GM19099 (cell line): ENCODE results near the gene CCDC3.

ENCODE experiments used
- POLR2A ChIP-seq: IDR thresholded peaks from 3 replicates; pipeline ENCODE4 v1.6.1; 2011; ENCODE audit warnings: low read depth; ENCODE audit not compliant: insufficient read length; ENCODE audit errors: extremely low read depth

CCDC3 gene

DNA sequence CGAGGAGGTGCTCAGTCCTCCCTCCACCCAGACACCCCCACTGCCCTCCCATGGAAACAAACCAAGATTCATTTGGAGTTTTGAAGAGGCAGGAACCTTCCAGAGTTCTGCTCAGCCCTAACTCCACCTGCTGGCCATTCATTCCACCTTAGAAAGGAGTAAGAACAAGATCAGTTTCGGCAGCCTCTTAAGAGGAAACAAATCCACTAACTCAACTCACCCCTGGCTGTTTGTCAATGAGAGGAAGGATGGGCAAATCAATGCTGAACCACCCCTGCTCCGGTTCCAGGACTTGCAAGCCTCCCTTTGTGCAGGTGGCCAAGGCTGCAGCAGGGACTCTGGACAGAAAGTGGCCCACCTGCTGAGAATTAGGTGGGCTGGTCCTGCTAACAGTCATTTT, 26.2 kb downstream of the CCDC3 start:
- TF ChIP-seq POLR2A = no peak

DNA sequence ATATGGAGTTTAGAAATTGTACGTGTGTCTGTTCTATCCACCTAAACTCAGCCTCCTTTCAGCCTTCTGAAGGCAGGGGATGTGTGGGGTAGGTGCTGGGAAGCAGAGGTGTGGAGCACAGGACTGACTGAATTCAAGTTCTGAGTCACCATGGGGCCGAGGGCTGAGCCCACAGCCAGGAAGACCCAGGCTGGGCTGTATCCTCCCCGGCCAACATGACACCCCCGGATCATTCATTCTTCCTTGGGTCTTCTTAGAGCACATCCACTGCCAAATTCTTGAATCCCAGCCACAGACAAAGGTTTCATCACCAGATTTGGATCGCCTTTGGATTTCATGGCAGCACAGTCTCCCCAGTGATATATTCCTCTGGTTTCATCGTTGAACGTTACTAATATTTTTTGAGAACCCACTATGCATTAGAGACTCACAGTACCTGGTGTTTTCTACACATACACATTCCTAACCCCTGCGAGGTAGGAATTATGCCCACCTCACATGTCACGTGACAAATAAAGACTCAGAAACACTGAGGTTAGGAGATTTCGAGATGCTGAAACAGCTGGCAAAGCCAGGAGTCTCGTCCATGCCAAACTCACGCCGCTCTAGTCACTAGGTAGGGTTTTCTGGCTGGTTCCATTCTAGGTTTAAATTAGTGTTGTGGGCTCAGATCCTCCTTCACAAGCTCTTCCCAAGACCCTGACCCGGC, 26.9 kb downstream of the CCDC3 start:
- TF ChIP-seq POLR2A = no peak

DNA sequence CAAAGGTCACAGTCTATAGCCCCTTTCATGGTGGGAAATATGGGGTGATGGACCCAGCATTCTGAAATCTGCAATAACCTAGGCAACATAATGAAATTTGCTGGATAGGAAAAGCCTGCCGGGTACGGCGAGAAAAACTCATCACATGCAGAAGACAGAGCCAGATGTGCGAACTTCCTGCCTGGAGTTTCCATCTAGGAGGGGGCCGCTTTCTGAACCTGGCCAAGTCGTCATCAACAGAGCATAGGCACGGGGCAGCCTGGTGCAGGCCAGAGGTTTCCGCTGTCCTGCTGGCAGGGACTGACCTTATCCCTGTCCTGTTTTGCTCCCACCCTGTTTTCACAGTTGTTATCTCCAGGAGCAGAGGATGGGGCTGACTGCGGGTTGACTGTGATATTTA, 27.4 kb downstream of the CCDC3 start:
- no peak for TF ChIP-seq POLR2A

DNA sequence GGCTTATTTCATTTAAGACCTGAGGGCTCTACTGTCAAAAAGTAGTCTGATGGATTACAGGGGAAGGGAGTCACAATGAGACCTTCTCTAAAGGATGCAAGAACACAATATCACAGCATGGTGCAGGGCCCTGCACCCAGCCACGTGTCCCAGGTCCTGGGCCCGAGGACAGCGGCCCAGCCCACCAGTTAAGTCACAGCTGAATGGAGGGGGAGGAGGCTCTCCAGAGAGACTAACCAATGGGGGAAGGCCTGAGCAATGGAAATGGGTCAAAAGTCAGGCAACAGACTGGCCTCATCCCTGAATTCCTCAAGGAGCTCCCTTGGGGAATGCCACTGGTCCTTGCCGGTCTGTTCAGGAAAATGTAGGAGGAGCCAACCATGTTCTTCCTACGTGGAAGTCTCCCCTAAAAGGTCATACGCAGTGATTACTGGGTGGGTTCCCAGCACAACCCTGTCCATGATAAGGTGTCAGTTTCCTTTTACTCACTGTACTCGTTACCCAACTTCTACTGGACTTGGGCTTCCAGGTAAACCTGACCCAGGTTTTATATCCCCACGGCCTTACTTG, 28.3 kb downstream of the CCDC3 start:
- TF ChIP-seq POLR2A = no peak

DNA sequence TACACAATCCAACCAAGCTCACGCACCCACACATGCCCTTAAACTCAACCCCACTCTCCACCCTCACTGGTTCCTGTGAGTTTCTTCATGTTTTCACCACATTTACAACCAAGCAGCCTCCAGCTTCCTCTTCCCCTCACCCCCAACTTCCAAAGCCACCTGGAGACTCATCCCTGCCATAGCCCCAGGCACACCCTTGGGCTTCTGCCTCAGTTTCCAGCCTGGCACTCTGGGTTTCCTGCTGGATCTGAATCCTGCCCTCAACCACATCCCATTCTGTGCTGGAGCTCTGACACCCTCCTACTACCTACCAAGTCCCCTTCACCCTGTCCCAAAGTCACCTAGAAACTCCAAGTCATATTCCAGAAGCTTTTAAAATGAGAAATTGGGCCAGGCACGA, 29.4 kb downstream of the CCDC3 start:
- TF ChIP-seq POLR2A = no peak

DNA sequence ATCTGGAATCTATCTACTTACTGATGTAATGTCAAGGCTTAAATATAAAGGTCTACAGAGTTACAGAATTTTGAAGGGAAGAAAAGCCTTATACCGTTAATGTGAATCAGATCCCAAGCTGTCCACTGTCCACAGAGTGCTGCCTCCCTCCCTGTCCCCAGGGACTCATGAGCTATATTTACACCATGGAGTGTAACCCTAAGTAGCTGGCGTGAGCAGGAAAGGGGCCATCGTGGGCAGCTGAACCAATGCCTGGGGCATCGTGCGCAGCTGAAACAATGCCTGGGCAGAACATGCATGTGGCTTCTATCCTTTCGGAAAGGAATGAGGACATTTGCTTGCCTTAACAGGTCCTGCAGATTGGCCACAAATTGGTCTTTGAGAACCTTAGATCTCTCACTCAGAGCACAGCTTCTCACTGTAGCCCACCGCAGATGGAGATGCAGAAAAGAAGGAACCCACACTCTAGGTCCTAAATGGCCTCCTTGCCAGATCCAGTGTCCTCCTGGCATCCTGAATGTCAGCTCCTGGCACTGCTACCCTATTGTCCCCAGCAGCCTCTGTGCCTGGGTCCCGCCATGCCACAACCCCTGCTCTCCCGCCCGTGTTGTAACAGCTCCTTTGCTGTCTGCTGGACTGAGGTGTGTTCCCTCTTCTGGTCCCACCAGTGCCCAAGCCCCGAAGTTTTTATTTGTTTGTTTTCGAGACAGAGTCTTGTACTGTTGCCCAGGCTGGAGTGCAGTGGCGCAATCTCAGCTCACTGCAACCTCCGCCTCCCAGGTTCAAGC, 30.3 kb downstream of the CCDC3 start:
- no peak for TF ChIP-seq POLR2A

DNA sequence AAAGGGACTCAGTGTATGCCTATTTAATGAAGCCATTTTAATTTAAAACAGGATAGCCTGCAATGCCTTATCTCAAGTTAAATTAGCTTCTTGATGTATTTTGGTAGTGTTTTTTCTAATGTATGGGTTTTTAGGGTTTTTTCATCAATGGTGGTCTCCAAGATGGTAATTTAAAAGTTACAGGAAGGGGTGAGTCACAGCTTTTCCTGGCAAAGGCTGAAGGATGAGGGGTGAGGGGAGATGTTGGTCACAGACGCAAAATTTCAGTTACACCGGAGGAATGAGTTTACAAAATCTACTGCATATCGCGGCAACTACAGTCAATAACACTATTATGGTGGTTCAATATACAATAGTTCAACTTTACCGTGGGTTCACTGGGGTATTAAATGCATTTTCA, 31.6 kb downstream of the CCDC3 start:
- TF ChIP-seq POLR2A = no peak

DNA sequence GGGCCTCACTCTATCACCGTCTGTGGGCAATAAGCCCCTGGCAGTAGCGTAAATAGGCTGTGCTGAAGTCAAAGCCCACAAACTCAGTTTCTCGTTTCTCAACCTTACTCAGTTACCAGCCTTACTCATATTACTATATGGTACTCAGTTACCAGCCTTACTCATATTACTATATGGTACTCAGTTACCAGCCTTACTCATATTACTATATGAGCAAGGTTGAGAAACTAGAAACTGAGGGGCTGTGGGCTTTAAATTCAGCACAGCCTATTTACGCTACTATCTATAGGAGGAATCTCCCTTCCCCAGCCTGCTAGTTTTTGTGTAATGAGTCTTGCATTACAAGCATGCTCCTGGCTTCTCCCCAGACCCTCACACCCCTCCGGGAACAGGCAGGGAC, 35.4 kb downstream of the CCDC3 start:
- no peak for TF ChIP-seq POLR2A

DNA sequence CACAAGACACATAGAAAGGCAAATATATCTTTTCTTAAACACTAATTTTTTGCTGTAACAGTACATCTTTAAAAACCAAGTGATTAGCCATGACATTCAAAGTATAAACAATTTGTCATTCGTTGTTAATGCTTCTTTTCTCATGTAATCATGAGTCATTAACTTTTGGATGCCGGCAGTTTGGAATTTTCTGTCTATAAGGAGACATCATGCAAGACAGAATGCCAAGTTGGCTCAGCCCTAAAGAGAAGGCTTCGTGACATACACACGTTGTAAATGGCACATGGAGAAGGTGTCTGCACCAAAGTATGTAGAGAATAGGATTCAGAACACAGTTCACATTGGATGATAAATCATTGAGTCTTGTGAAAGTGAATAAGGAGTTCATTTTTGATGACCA, 35.9 kb downstream of the CCDC3 start:
- no peak for TF ChIP-seq POLR2A

DNA sequence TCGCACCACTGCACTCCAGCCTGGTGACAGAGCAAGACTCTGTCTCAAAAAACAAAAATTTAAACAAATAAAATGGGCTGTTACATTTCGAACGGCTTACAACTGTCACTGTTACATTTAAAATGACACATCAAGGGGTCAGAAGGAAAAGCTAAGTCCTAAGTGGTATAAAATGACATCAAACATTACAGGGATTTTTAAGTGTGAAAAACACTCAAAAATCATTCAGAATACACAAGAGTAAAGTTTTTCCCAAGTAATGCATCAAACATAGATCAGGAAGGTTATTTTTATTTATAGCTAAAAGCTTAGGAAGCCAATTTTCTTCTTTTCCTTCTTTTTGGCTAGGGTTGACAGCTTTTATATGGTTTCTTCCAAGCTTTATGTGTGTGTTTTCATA, 39.0 kb downstream of the CCDC3 start:
- TF ChIP-seq POLR2A = no peak

DNA sequence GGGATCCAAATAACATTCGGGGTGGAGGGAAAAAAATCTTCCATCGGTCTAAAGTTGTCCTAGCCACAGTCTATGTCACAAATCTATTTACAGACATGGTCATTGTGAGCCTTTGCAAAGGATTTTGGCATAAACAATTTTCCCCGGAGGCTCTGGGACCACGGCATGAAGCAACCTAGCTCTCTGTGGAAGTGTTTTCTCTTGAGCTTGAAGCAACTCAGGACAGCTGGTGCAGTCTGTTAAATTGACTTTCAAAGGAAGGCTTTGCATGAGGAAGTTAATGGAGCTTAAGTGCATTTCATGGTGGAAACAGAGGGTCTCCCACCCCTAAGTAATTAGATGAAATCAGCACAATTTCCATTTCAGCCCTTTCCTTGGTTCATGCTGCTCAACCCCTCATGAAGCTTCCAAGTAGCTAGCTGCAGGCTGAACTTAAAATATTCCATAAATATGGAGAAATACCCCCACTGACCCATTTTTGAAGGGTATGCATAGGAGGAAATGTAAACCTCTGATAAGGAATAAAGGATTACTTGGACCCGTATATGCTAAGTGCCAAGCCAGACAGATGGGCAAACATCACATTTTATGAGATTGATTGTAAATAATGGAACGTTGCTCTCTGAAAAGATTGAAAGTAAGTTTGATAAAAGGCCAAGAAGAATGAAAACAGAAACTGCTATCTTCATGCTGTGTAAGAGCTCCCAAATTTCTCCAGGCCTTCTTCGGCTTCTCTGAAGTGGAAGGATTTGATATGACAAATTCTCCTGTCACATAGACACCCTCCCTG, 39.9 kb downstream of the CCDC3 start:
- no peak for TF ChIP-seq POLR2A

DNA sequence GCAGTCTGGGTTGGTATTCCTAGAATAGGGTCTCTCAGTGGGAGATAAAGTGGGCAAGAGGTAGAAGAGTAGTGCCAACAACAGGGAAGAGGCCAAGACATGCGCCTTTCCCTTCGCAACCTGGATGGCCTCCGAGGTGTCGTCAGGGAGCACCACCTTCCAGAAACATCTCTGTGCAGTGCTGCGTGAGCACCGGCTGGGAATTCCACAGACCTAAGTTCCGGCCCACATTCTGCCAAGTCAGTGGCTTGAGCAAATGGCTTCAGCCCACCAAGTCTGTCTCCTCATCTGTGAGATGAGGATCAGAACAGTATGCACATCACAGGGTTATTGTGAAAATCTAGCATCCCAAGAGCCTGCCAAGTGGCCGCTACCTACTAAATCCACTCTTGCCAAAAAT, 40.6 kb downstream of the CCDC3 start:
- no peak for TF ChIP-seq POLR2A

DNA sequence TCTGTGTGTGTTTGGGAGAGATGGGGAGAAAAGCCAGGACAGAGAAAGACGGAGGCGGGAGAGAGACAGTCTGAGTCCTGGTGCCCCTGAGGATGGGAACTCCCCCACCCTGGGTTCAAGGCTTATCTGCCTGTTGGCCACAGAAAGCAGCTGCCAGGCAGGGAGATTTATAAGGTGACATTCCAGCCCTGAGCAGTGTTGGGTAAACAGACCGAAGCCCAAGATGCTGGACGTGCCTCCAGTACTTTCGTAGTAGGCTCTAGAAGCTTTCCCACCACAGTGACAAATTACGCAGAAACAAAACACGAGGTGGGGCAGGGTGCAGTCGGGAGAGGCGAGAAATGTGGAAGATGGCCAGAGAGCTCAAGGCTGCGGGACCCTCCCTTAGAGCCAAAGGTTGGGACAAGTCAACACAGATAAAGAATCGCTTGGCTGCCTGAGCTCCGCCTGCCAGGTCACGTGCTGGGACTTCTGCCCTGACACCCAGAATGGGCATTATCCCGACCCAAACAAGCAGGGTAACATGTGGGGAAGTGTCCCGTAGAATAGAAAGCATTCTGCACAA, 41.1 kb downstream of the CCDC3 start:
- TF ChIP-seq POLR2A = no peak

DNA sequence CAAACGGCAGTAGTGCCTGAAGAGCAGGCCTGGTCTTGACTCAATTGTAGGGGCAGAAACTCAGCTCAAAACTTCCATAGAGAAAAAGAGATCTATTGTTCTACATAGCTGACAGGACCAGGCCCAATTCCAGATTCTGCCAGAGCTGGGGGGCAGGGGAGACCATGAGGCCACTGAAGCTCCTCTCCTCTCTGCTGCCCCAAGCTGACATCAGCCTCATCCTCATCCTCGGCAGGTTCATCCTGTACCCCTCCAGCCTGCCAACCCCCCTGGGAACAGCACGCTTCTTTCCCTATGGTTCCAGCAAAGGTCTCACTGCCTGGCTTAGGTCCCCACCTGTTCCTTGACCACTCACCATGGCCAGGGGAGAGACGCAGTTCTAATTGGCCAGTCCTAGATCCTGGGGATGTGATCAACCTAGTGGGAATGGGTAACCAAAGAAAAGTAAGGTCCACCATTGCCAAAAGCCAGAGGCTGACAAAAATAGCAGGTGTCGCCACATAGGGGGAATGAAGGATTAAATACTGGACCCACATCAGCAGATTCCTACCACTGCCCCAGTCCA, 42.9 kb downstream of the CCDC3 start:
- no peak for TF ChIP-seq POLR2A

DNA sequence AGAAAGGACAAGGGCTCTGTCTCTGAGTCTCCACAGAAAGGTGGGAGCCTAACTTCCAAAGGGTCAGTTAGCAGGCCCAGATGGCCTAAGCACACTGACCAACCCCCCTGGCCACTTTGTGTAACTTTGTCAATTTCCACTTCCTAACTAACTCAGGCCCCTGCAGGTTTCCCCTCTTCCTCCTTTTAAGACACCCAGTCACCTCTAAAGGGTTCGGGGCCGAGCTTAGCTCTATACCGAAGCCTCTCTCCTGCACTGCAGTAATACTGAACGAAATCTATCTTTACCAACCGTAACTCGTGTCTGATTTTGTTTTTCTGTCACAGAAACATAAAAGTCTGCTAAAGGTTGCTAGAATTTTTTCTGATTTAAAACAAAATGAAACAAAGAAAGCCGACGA, 44.4 kb downstream of the CCDC3 start:
- no peak for TF ChIP-seq POLR2A

DNA sequence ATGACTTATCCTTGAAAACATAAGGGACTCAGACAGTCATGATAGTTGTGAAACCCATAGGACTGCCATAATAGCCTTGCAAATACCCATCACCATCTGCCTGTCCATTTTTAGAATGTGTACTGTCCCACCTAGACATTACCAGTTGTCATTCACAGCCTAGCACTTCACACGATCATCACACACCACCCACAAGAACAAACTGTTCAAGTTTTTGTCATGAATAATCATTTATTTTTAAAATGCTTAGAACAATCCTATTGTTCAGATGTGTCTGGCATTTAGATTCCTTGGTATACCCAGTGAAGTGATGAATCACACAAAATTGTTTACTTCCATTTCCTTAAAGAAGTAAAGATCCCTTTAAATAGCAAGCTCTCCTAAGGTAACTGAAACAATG, 46.6 kb downstream of the CCDC3 start:
- no peak for TF ChIP-seq POLR2A
